ENCODE data around the gene GPX6. TPM values are rescaled to one million over a fixed set of nuclear protein-coding genes. Genes with fewer than 3 reads are reported as not detected.

GPX6 gene
- total and polyA plus RNA-seq, 2 experiments from 2014 or later = not detected

DNA sequence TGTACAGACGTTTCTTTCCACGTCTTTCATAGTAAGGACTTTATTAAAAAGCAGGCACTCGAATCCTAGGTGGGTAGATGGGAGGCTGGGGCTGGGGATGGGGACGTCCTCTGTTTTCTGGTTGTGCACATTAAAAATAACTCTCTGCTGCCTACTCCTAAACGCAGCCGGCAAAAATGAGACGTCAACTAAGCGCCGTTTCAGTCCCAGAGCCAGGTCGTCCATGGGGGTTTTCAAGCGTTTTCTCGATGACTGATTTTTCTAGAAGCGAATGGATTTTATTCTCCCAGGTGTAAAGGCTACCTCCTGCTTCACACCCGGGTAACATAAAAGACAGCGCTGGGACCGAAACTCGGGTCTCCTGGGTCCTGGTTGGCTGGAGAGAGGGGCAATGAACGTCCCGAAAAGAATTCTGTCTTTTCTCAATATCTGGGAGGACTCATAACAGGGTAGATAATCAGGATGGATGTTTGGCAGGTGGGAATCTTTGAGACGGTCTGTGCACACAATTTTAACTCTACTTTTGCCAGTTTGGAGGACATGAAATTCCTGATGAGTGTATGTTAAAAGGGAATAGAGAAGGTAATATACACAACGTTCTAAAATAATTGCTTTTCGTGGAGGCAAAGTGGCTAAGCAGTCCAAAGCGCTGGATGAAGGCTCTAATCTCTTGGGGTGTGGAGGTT is 25.2 kb downstream of the GPX6 start:
- peak overlapping the region; percentile 44 for H3K4me3 ChIP-seq
- H3K4me1 ChIP-seq (ENCODE audit: low read depth) = no peaks in the 10 kb centered on the region
- DNase-seq (ENCODE audit: low read depth in 1 of 2, low spot score in 1 of 2) = no peak
- TF ChIP-seq, protein P1, sequence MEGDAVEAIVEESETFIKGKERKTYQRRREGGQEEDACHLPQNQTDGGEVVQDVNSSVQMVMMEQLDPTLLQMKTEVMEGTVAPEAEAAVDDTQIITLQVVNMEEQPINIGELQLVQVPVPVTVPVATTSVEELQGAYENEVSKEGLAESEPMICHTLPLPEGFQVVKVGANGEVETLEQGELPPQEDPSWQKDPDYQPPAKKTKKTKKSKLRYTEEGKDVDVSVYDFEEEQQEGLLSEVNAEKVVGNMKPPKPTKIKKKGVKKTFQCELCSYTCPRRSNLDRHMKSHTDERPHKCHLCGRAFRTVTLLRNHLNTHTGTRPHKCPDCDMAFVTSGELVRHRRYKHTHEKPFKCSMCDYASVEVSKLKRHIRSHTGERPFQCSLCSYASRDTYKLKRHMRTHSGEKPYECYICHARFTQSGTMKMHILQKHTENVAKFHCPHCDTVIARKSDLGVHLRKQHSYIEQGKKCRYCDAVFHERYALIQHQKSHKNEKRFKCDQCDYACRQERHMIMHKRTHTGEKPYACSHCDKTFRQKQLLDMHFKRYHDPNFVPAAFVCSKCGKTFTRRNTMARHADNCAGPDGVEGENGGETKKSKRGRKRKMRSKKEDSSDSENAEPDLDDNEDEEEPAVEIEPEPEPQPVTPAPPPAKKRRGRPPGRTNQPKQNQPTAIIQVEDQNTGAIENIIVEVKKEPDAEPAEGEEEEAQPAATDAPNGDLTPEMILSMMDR (IDR thresholded peaks at IDR 0.05; ENCODE audit: low read depth, low read length) = no peak
- no peaks in the 10 kb centered on the region for H3K36me3 ChIP-seq
- H3K27me3 ChIP-seq = no peaks in the 10 kb centered on the region
- H3K27ac ChIP-seq = peak overlapping the region; percentile 94
- H3K9me3 ChIP-seq (ENCODE audit: low read depth) = no peaks in the 10 kb centered on the region

DNA sequence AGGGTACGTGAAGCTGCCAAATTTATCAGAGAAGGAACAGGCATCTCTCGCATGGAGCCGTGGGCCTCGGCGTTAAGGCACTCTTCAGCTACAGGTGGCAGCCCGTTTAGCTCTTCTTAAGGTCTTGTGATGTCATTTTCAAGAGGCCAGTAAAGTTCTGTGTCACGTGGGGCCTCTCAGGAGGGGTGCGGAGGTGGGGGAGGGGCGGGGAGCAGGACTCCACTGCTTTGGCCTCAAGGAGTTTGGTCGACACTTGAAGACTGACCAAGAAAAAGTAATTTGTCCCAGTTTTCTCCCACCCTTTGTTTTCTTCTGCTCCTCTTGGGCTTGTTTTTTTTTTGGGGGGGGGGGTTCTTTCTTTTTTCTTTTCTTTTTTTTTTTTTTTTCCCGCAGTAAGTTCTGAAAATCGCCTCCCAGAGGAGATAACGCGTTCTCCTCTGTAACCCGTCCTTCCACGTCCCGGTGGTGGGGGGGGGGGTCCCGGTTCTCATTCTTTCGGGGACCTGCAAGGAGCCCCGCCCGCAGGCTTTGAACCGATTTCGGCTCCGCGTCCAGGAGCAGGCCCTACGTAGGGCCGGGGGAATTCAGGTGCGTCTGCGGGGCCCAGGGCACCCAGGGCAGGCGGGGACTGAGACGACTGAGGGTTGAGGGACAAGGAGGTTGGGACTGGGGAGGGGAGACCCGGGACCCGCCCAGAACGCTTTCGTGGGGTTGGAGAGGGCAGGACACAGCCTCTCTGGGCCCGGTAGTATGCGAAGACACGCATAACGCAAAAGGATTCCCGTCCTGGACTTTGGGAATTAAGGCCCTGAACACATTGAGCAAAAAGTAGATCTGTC is 26.0 kb downstream of the GPX6 start:
- TF ChIP-seq, protein P1 (IDR thresholded peaks at IDR 0.05; ENCODE audit: low read depth, low read length) = no peak
- no peaks in the 10 kb centered on the region for H3K4me1 ChIP-seq (ENCODE audit: low read depth)
- no peaks in the 10 kb centered on the region for H3K9me3 ChIP-seq (ENCODE audit: low read depth)
- H3K36me3 ChIP-seq = no peaks in the 10 kb centered on the region
- peak overlapping the region; percentile 94 for H3K27ac ChIP-seq
- peak; percentile 85 for DNase-seq (ENCODE audit: low read depth in 1 of 2, low spot score in 1 of 2)
- peak overlapping the region; percentile 44 for H3K4me3 ChIP-seq
- no peaks in the 10 kb centered on the region for H3K27me3 ChIP-seq

DNA sequence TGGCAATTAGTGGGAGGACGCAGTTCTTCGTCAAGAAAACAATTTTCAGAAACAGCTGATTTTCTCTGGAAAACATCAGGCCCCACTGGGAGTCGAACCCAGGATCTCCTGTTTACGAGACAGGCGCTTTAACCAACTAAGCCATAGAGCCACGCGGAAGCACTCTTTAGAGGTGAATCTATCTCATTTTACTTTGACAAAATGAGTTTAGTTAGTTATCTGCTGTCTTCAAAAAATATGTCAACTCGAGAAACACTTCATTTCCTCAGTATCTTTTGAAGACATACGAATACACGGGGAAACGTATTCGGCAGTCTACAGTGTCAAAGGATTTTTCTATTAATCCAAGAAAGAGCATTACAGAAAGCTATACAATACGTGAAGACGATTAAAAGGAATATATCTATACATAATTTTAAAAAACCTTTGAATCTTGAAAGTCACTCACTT is 26.7 kb downstream of the GPX6 start:
- no peaks in the 10 kb centered on the region for H3K36me3 ChIP-seq
- peak; percentile 32 to 73 for DNase-seq (ENCODE audit: low read depth in 1 of 2, low spot score in 1 of 2)
- TF ChIP-seq, protein P1 (IDR thresholded peaks at IDR 0.05; ENCODE audit: low read depth, low read length) = no peak
- no peaks in the 10 kb centered on the region for H3K4me1 ChIP-seq (ENCODE audit: low read depth)
- peak overlapping the region; percentile 44 for H3K4me3 ChIP-seq
- peak overlapping the region; percentile 94 for H3K27ac ChIP-seq
- H3K27me3 ChIP-seq = no peaks in the 10 kb centered on the region
- no peaks in the 10 kb centered on the region for H3K9me3 ChIP-seq (ENCODE audit: low read depth)

DNA sequence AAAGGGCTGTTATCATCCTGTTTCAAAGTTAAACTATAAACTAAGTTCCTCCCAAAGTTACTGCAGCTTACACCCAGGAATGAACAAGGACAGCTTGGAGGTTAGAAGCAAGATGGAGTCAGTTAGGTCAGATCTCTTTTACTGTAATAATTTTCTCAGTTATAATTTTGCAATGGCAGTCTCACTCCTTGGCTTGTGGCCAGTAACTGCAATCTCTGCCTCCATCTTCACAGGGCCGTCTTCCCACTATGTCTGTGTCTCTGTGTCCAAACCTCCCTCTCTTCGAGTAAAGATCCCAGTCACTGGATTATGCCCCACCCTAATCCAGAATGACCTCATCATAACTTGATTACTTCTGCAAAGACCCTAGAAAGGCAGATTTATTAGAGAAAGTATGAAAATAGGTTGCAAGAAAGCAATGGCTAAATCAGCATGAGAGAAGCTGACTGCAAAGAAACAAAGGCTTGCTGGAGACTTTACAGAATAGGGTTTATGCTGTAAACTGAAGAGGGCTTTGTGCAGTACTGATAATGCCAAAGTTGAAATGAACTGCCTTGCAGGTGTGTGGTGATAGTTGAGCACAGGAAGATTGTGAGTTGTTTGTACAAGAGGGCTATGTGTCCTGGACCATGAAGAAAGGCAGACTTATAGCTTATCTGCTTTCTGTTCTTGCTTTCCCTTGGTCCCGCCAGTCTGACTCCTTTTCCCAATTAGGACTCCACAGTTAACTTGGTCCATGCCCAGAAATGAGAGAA is 28.4 kb downstream of the GPX6 start:
- TF ChIP-seq, protein P1 (IDR thresholded peaks at IDR 0.05; ENCODE audit: low read depth, low read length) = no peak
- Histone ChIP-seq H3K4me1 (ENCODE audit: low read depth) (no peaks in the 10 kb centered on the region), H3K4me3 (no peak overlapping the region), H3K27me3 (peaks cover 4% of the 10 kb centered on the region), H3K9me3 (ENCODE audit: low read depth) (no peaks in the 10 kb centered on the region), H3K27ac (no peak overlapping the region), H3K36me3 (no peaks in the 10 kb centered on the region)
- no peak for DNase-seq (ENCODE audit: low read depth in 1 of 2, low spot score in 1 of 2)

DNA sequence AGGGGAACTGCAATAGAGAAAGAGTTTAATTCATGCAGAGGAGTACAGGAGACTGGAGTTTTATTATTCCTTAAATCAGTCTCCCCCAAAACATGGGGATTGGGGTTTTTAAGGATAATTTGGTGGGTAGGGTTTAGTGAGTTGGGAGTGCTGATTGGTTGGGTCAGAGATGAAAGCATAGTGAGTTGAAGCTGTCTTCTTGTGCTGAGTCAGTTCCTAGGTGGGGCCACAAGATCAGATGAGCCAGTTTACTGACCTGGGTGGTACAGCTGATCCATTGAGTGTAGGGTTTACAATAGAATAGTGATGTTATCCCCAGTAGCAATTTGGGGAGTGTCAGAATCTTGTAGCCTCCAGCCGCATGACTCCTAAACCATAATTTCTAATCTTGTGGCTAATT is 29.1 kb downstream of the GPX6 start:
- no peak overlapping the region for H3K4me3 ChIP-seq
- no peaks in the 10 kb centered on the region for H3K9me3 ChIP-seq (ENCODE audit: low read depth)
- H3K27ac ChIP-seq = no peak overlapping the region
- TF ChIP-seq, protein P1 (IDR thresholded peaks at IDR 0.05; ENCODE audit: low read depth, low read length) = no peak
- H3K36me3 ChIP-seq = no peaks in the 10 kb centered on the region
- no peak for DNase-seq (ENCODE audit: low read depth in 1 of 2, low spot score in 1 of 2)
- H3K27me3 ChIP-seq = peaks cover 8% of the 10 kb centered on the region
- no peaks in the 10 kb centered on the region for H3K4me1 ChIP-seq (ENCODE audit: low read depth)
